HUES48 (cell line): Measurements from ENCODE around the gene FBXL14.

ENCODE experiments used
- H3K27ac ChIP-seq: one replicate; pipeline ENCODE4 v1.7.0; 2013; ENCODE audit warnings: low read depth, low read length, inconsistent platforms
- H3K27me3 ChIP-seq: 2 replicates; pipeline ENCODE4 v1.6.1; 2013; ENCODE audit warnings: mild to moderate bottlenecking, low read length; ENCODE audit not compliant: control insufficient read depth, insufficient read depth
- H3K36me3 ChIP-seq: 2 replicates; pipeline ENCODE4 v1.6.1; 2013; ENCODE audit warnings: low read length; ENCODE audit not compliant: control insufficient read depth, insufficient read depth
- H3K4me1 ChIP-seq: 2 replicates; pipeline ENCODE4 v1.6.1; 2013; ENCODE audit warnings: mild to moderate bottlenecking, low read length; ENCODE audit not compliant: control insufficient read depth, insufficient read depth
- H3K4me3 ChIP-seq: 2 replicates; pipeline ENCODE4 v1.5.1; 2013; ENCODE audit warnings: mild to moderate bottlenecking, low read depth, low read length
- H3K9ac ChIP-seq: 2 replicates; pipeline ENCODE4 v1.6.1; 2013; ENCODE audit warnings: mild to moderate bottlenecking, low read depth, low read length, moderate library complexity
- H3K9me3 ChIP-seq: 2 replicates; pipeline ENCODE4 v1.6.1; 2013; ENCODE audit warnings: low read length; ENCODE audit not compliant: control insufficient read depth, insufficient read depth

The FBXL14 gene

GRCh38 chr12:1634149-1634548 lies 39.8 kb upstream of the FBXL14 start:
- Histone ChIP-seq H3K4me1 (peaks cover 29% of the 10 kb centered on the region), H3K27me3 (peaks cover 58% of the 10 kb centered on the region), H3K9ac (no peak overlapping the region), H3K4me3 (no peak overlapping the region), H3K27ac (no peak overlapping the region), H3K36me3 (no peaks in the 10 kb centered on the region), H3K9me3 (no peaks in the 10 kb centered on the region)

- no peak overlapping the region for H3K27ac ChIP-seq
- H3K4me3 ChIP-seq: no peak overlapping the region
- peaks cover 65% of the 10 kb centered on the region for H3K27me3 ChIP-seq
- no peaks in the 10 kb centered on the region for H3K36me3 ChIP-seq
- no peaks in the 10 kb centered on the region for H3K9me3 ChIP-seq
- peaks cover 35% of the 10 kb centered on the region for H3K4me1 ChIP-seq
- no peak overlapping the region for H3K9ac ChIP-seq
Measured at GRCh38 chr12:1633459-1633858, 39.1 kb upstream of the FBXL14 start.

GRCh38 chr12:1632702-1633101 lies 38.3 kb upstream of the FBXL14 start:
- H3K27me3 ChIP-seq: peaks cover 72% of the 10 kb centered on the region
- no peak overlapping the region for H3K4me3 ChIP-seq
- peaks cover 37% of the 10 kb centered on the region for H3K4me1 ChIP-seq
- no peaks in the 10 kb centered on the region for H3K36me3 ChIP-seq
- no peaks in the 10 kb centered on the region for H3K9me3 ChIP-seq
- no peak overlapping the region for H3K9ac ChIP-seq
- H3K27ac ChIP-seq: no peak overlapping the region

GRCh38 chr12:1630827-1631591 lies 36.6 kb upstream of the FBXL14 start:
- Histone ChIP-seq H3K9me3 (no peaks in the 10 kb centered on the region), H3K36me3 (no peaks in the 10 kb centered on the region), H3K9ac (no peak overlapping the region), H3K27ac (no peak overlapping the region), H3K4me1 (peaks cover 37% of the 10 kb centered on the region), H3K27me3 (peaks cover 82% of the 10 kb centered on the region), H3K4me3 (peak overlapping the region; percentile 49)

- Histone ChIP-seq H3K9me3 (no peaks in the 10 kb centered on the region), H3K9ac (no peak overlapping the region), H3K4me1 (peaks cover 39% of the 10 kb centered on the region), H3K4me3 (peak overlapping the region; percentile 49), H3K27ac (no peak overlapping the region), H3K27me3 (peaks cover 81% of the 10 kb centered on the region), H3K36me3 (no peaks in the 10 kb centered on the region)
Measured at GRCh38 chr12:1630133-1630826, 35.9 kb upstream of the FBXL14 start.

- H3K4me1 ChIP-seq: peaks cover 46% of the 10 kb centered on the region
- no peaks in the 10 kb centered on the region for H3K9me3 ChIP-seq
- H3K4me3 ChIP-seq: peak overlapping the region; percentile 49
- H3K9ac ChIP-seq: no peak overlapping the region
- peaks cover 78% of the 10 kb centered on the region for H3K27me3 ChIP-seq
- H3K27ac ChIP-seq: no peak overlapping the region
- H3K36me3 ChIP-seq: no peaks in the 10 kb centered on the region
Measured at GRCh38 chr12:1629338-1630132, 35.2 kb upstream of the FBXL14 start.

GRCh38 chr12:1628666-1629337 lies 34.4 kb upstream of the FBXL14 start, which contains the start of gene WNT5B:
Gene WNT5B (plus strand): TSS chr12:1629231. CDS start chr12:1631355, 2,124 bp downstream.
- peak within 1 kb of the TSS; percentile 49 for H3K4me3 ChIP-seq
- peaks cover 42% of the 10 kb centered on the region for H3K4me1 ChIP-seq
- H3K27ac ChIP-seq: no peak within 1 kb of the TSS
- H3K27me3 ChIP-seq: peaks cover 71% of the 10 kb centered on the region
- H3K9ac ChIP-seq: no peak within 1 kb of the TSS
- H3K9me3 ChIP-seq: no peaks in the 10 kb centered on the region
- no peaks in the 10 kb centered on the region for H3K36me3 ChIP-seq

- Histone ChIP-seq H3K4me1 (peaks cover 9% of the 10 kb centered on the region), H3K9ac (no peak overlapping the region), H3K27ac (no peak overlapping the region), H3K27me3 (peaks cover 7% of the 10 kb centered on the region), H3K36me3 (no peaks in the 10 kb centered on the region), H3K4me3 (no peak overlapping the region), H3K9me3 (no peaks in the 10 kb centered on the region)
Measured at GRCh38 chr12:1622406-1622805, 28.0 kb upstream of the FBXL14 start.

GRCh38 chr12:1620092-1620491 lies 25.7 kb upstream of the FBXL14 start:
- Histone ChIP-seq H3K27me3 (no peaks in the 10 kb centered on the region; the same call in 1 of the 2 replicates), H3K4me1 (peaks cover 4% of the 10 kb centered on the region), H3K36me3 (no peaks in the 10 kb centered on the region), H3K9me3 (no peaks in the 10 kb centered on the region), H3K4me3 (no peak overlapping the region), H3K27ac (no peak overlapping the region), H3K9ac (no peak overlapping the region)

- H3K27me3 ChIP-seq: no peaks in the 10 kb centered on the region; the same call in 1 of the 2 replicates
- no peaks in the 10 kb centered on the region for H3K36me3 ChIP-seq
- no peaks in the 10 kb centered on the region for H3K4me1 ChIP-seq
- no peaks in the 10 kb centered on the region for H3K9me3 ChIP-seq
- no peak overlapping the region for H3K9ac ChIP-seq
- H3K4me3 ChIP-seq: no peak overlapping the region
- H3K27ac ChIP-seq: no peak overlapping the region
Measured at GRCh38 chr12:1619587-1619986, 25.2 kb upstream of the FBXL14 start.
